HepG2 (cell line): ENCODE measurements around the gene DNMBP. TPM values are rescaled to one million over a fixed set of nuclear protein-coding genes. Genes with fewer than 3 reads are reported as not detected.
A peak's percentile ranks its signal among the peaks of the same experiment; 100 is the strongest.

Experiments used
- ATAC-seq: fragments of 200-7000 bp; cut with Tn5 transposase; 3 replicates; pipeline ENCODE4 v1.9.1; 2020; ENCODE audit warnings: mild to moderate bottlenecking, moderate library complexity
- BruUV-seq: library from RNA; stranded (reverse); fragments of 400-500 nt; replicated peaks from 2 replicates; lab custom pipeline; 2021; lab: Mats Ljungman, UMichigan
- CTCF ChIA-PET: fragments of 300-600 bp; formaldehyde crosslinking; extraction: SDS; loops from one replicate; lab custom pipeline; 2021; ENCODE audit warnings: low total read pairs, inconsistent platforms, low intra/inter-chr PET ratio; lab: Yijun Ruan, JAX
- POLR2A ChIA-PET: fragments of 350-600 bp; sonication (Branson Sonifier 250); formaldehyde crosslinking; loops from one replicate; lab custom pipeline; 2020; ENCODE audit warnings: antibody characterized with exemption, inconsistent platforms; lab: Yijun Ruan, JAX
- DNase-seq: peaks from one replicate; pipeline ENCODE4 v3.0.0-alpha.2; 2015; ENCODE audit warnings: low spot score
- FAIRE-seq: peaks from 3 replicates; lab custom pipeline; 2011; peaks lifted over from hg19 to GRCh38; lab: Jason Lieb, UNC
- H2AFZ ChIP-seq: one replicate; pipeline ENCODE4 v1.6.1; 2011; ENCODE audit warnings: low read length, inconsistent platforms
- H3K27ac ChIP-seq: fragments of 300-600 bp; 3 replicates; pipeline ENCODE4 v1.8.0; 2011; ENCODE audit warnings: mixed run types, mild to moderate bottlenecking, mixed read lengths, low read length, inconsistent platforms; ENCODE audit not compliant: insufficient read depth; ENCODE audit errors: extremely low read length
- H3K27me3 ChIP-seq, 2 experiments: fragments of 200-600 bp in 1 of 2; 2 replicates in 1 of 2; 3 replicates in 1 of 2; pipeline versions ENCODE4 v1.6.0 to v1.8.0; 2011; ENCODE audit warnings: low read length in 2 of 2, mild to moderate bottlenecking in 2 of 2, moderate library complexity in 2 of 2, inconsistent platforms in 1 of 2; ENCODE audit not compliant: insufficient read depth in 2 of 2, control insufficient read depth in 1 of 2
- H3K36me3 ChIP-seq, 2 experiments: fragments of 200-600 bp in 1 of 2; replicated peaks in 1 of 2; 2 replicates in 1 of 2; 3 replicates in 1 of 2; pipeline versions ENCODE4 v1.5.1 to v1.8.0; 2011; ENCODE audit warnings: low read length in 2 of 2, inconsistent platforms in 1 of 2; ENCODE audit not compliant: insufficient read depth in 2 of 2, control insufficient read depth in 1 of 2
- H3K4me1 ChIP-seq: 2 replicates; pipeline ENCODE4 v1.5.1; 2012; ENCODE audit warnings: low read length, inconsistent platforms; ENCODE audit not compliant: insufficient read depth
- H3K4me2 ChIP-seq: 2 replicates; pipeline ENCODE4 v1.6.0; 2011; ENCODE audit warnings: low read depth, low read length, inconsistent platforms
- H3K4me3 ChIP-seq, 3 experiments: fragments of 200-600 bp in 1 of 3; sonication (generic), shearing (Covaris generic) in 1 of 3; replicated peaks in 1 of 3; 2 replicates each; pipeline ENCODE4 v1.5.1; 2011 to 2016; ENCODE audit warnings: low read length in 3 of 3, inconsistent platforms in 2 of 3, low read depth in 2 of 3, mild to moderate bottlenecking in 2 of 3, control low read depth in 1 of 3, mixed read lengths in 1 of 3; ENCODE audit not compliant: insufficient read depth in 1 of 3
- H3K79me2 ChIP-seq: one replicate; pipeline ENCODE4 v1.6.1; 2011; ENCODE audit warnings: low read length, inconsistent platforms; ENCODE audit not compliant: insufficient read depth
- H3K9ac ChIP-seq: 2 replicates; pipeline ENCODE4 v1.6.0; 2011; ENCODE audit warnings: mild to moderate bottlenecking, low read depth, low read length, inconsistent platforms; ENCODE audit not compliant: insufficient read depth
- H3K9me3 ChIP-seq: 2 replicates; pipeline ENCODE4 v1.5.1; 2012; ENCODE audit warnings: mild to moderate bottlenecking, low read length
- H4K20me1 ChIP-seq: 2 replicates; pipeline ENCODE4 v1.6.0; 2011; ENCODE audit warnings: inconsistent platforms, mild to moderate bottlenecking, low read length, moderate library complexity; ENCODE audit not compliant: insufficient read depth
- CEBPZ ChIP-seq: IDR thresholded peaks from 2 replicates; pipeline ENCODE4 v1.6.1; 2012; ENCODE audit warnings: low read length, improper control_type of control experiment
- CENPX ChIP-seq: sonication (generic); formaldehyde crosslinking; IDR thresholded peaks from 2 replicates; pipeline ENCODE4 v1.9.0; 2021; ENCODE audit warnings: mild to moderate bottlenecking, missing genetic modification reagents, moderate library complexity
- DRAP1 ChIP-seq: IDR thresholded peaks from 2 replicates; pipeline ENCODE4 v1.6.1; 2016; ENCODE audit warnings: missing genetic modification reagents, missing compliant biosample characterization
- FOXO4 ChIP-seq: sonication (generic); formaldehyde crosslinking; conservative IDR thresholded peaks from 2 replicates; pipeline ENCODE4 v1.8.1; 2023; ENCODE audit warnings: missing genetic modification reagents
- HOXA3 ChIP-seq: sonication (generic); formaldehyde crosslinking; IDR thresholded peaks from 2 replicates; pipeline ENCODE4 v1.5.0; 2020; ENCODE audit warnings: missing genetic modification reagents
- MTA3 ChIP-seq: sonication (generic); formaldehyde crosslinking; IDR thresholded peaks from 2 replicates; pipeline ENCODE4 v1.4.0; 2020; ENCODE audit warnings: missing genetic modification reagents
- RAD51 ChIP-seq: fragments of 450-650 bp; IDR thresholded peaks from 2 replicates; pipeline ENCODE4 v1.6.1; 2016; ENCODE audit warnings: borderline replicate concordance
- THAP11 ChIP-seq: IDR thresholded peaks from 2 replicates; pipeline ENCODE4 v1.6.1; 2016; ENCODE audit warnings: missing biosample characterization, missing genetic modification reagents
- ZNF121 ChIP-seq: sonication (generic); formaldehyde crosslinking; IDR thresholded peaks from 2 replicates; pipeline ENCODE4 v1.5.0; 2020; ENCODE audit warnings: mild to moderate bottlenecking, missing genetic modification reagents
- ZNF678 ChIP-seq: sonication (generic); formaldehyde crosslinking; IDR thresholded peaks from 2 replicates; pipeline ENCODE4 v1.4.0; 2020; ENCODE audit warnings: mild to moderate bottlenecking, missing genetic modification reagents
- WGBS: methylation state at CpG from one replicate; pipeline ENCODE4 v1.1.6; 2017; ENCODE audit warnings: low lambda C conversion rate; 5-methylcytosine and 5-hydroxymethylcytosine counted together
- in situ Hi-C: cut with HindIII; loops from 2 replicates; pipeline ENCODE4 v1.10.0; 2017; ENCODE audit warnings: low pct_unique_long_range_greater_than_20kb; ENCODE audit not compliant: extremely low pct_ligation_motif_present
- intact Hi-C: fragments of 100-400 bp; cut with micrococcal nuclease; formaldehyde crosslinking; loops from one replicate; pipeline ENCODE4 v1.10.0; 2022; ENCODE audit not compliant: unreplicated experiment
- polyA plus RNA-seq, 8 experiments: library from polyadenylated mRNA; depleted of rRNA in 3 of 8; stranded (reverse) in 7 of 8; unstranded in 1 of 8; fragments of >200 nt; fragmentation: Illumina TruSeq in 4 of 8; extraction: Trizol in 4 of 8; gene quantifications; 2 replicates each; pipeline versions ENCODE4 v1.2.1 to v1.2.3, GENCODE V29; 2011 to 2016; ENCODE audit warnings: low read depth in 4 of 8, missing spikeins in 1 of 8, mixed read lengths in 1 of 8; ENCODE audit not compliant: insufficient read depth in 1 of 8
- total RNA-seq, 5 experiments: library from RNA; depleted of rRNA; stranded (reverse); fragments of >200 nt; fragmentation: Illumina TruSeq; extraction: Trizol; gene quantifications; 2 replicates each; pipeline ENCODE4 v1.2.3, GENCODE V29; 2016; ENCODE audit warnings: low read depth in 1 of 5

The DNMBP gene
- total and polyA plus RNA-seq, 2 of the 13 experiments (the other 11 are each of a cell fraction or from before 2014, with no cell fraction given), result 3.6 to 6.3 TPM

GRCh38 chr10:99930731-99931550, 78.8 kb downstream of the DNMBP start (continued):
- TF ChIP-seq DRAP1 (CRISPR knock-in tag) (peak; percentile 90), MTA3 (no peak)

GRCh38 chr10:99929360-99929759, 80.4 kb downstream of the DNMBP start:
- Histone ChIP-seq H3K4me1 (peaks cover 81% of the 10 kb centered on the region), H3K9me3 (no peaks in the 10 kb centered on the region), H3K36me3 (no peaks in the 10 kb centered on the region), H3K27me3 (no peaks in the 10 kb centered on the region; a peak in 1 of 5 replicates), H3K79me2 (peaks cover 48% of the 10 kb centered on the region), H4K20me1 (no peaks in the 10 kb centered on the region), H2AFZ (no peak overlapping the region), H3K4me3 (peak overlapping the region; percentile 68 to 71 (median 69)), H3K9ac (0 out of 2 replicates have a peak overlapping the region, but pooled peaks have one; percentile 17)
- intact Hi-C loops, result loop anchor here (5.0 kb wide), 1 partner anchor 72 kb away; no protein-coding TSS in a partner anchor
- FAIRE-seq (no peak), ATAC-seq (no peak)
- ChIA-PET POLR2A (interaction anchor here (1.5 to 1.9 kb wide), 3 partner anchors 61 to 109 kb away, joined by 3 to 10 read pairs (median 5); partner anchors contain the start of gene DNMBP), CTCF (no interaction called here)
- in situ Hi-C loops, result no loop called here
- BruUV-seq, result no TSS peak
- TF ChIP-seq ZNF121 (CRISPR knock-in tag), result no peak
- TF ChIP-seq CENPX, result no peak
- no peak for TF ChIP-seq RAD51
- no peak for TF ChIP-seq ZNF678 (CRISPR knock-in tag)
- TF ChIP-seq HOXA3 (CRISPR knock-in tag), result no peak
- no peak for TF ChIP-seq THAP11 (CRISPR knock-in tag)
- TF ChIP-seq CEBPZ, result no peak
- TF ChIP-seq FOXO4 (CRISPR knock-in tag), result no peak
- TF ChIP-seq, all 625 proteins: peak for 0
- H3K4me2 ChIP-seq, result peak overlapping the region; percentile 98
- WGBS, result 88% methylated on average over 9 of the region's 9 CpGs
- no peak overlapping the region for H3K27ac ChIP-seq
- DNase-seq, result no peak
